ENCODE measurements around the gene ITGAD. TPM values are rescaled to one million over a fixed set of nuclear protein-coding genes. Genes with fewer than 3 reads are reported as not detected.

Gene ITGAD
- total and polyA plus RNA-seq, 2 of the 8 experiments (the other 6 are each of a cell fraction or from before 2014, with no cell fraction given) = 0.06 TPM; not detected in 1

DNA sequence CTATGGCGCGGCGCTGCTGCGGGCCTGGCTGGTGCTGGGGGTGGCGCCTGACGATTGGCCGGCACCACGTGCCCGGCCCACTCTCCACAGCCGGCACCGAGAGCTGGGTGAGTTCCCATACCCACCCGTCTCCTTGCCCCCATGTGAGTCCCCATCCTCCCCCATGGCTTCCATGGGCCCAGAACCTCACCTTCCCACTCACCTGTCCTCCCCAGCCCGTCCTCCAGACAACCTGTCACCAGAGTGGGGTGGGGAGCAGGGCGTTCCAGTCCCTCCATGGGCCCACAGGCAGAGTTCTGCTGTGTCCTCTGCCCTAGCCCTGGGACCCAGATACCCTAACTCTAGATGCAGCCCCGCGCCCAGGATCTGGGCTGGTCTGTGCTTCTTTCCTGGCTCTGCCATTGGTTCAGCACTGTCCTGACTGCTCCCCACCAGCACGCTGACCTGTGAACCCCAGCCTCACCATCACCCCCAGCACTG lies 71.7 kb downstream of the ITGAD start:
- Histone ChIP-seq H3K4ac (replicated peaks; ENCODE audit: insufficient read length, low read depth, low read length) (no peak overlapping the region), H2AK5ac (ENCODE audit: low read depth, low read length) (no peak overlapping the region), H3K23me2 (ENCODE audit: low read depth, low read length) (0 out of 2 replicates have a peak, but pooled peaks cover 3% of the 10 kb centered on the region), H4K91ac (replicated peaks; ENCODE audit: insufficient read length, low read length) (no peak overlapping the region), H3K79me1 (ENCODE audit: low read depth, low read length) (no peaks in the 10 kb centered on the region), H4K20me1 (replicated peaks in 1 of 2; ENCODE audit: control insufficient read depth in 1 of 2, insufficient read depth in 2 of 2, low read length in 2 of 2) (no peaks in the 10 kb centered on the region), H3K56ac (replicated peaks; ENCODE audit: insufficient read length, low read depth, low read length) (no peak overlapping the region), H4K5ac (ENCODE audit: insufficient read length, low read depth, low read length) (no peak overlapping the region), H3K9me3 (ENCODE audit: insufficient read depth in 2 of 2, low read depth in 1 of 2, low read length in 1 of 2) (no peaks in the 10 kb centered on the region), H3K18ac (ENCODE audit: extremely low read depth, low read length) (no peak overlapping the region), H3K79me2 (ENCODE audit: control insufficient read depth in 1 of 2, insufficient read depth in 2 of 2, low read length in 2 of 2) (no peaks in the 10 kb centered on the region), H2BK12ac (ENCODE audit: low read depth, low read length) (no peak overlapping the region), H2BK120ac (replicated peaks; ENCODE audit: low read depth, low read length) (no peak overlapping the region), H3K14ac (ENCODE audit: insufficient read length) (no peak overlapping the region), H3K23ac (ENCODE audit: insufficient read length) (no peak overlapping the region), H3K4me1 (replicated peaks in 1 of 4; ENCODE audit: control insufficient read depth in 3 of 4, insufficient read depth in 4 of 4, low read length in 3 of 4) (no peaks in the 10 kb centered on the region), H3K4me2 (ENCODE audit: insufficient read depth in 1 of 2, low read depth in 2 of 2, low read length in 2 of 2) (no peak overlapping the region), H4K8ac (ENCODE audit: extremely low read depth, insufficient read depth, low read length) (no peak overlapping the region; the same call in 1 of the 2 replicates), H3K9ac (replicated peaks in 1 of 4; ENCODE audit: extremely low read depth in 1 of 4, low read depth in 3 of 4, low read length in 3 of 4) (no peak overlapping the region), H3K27ac (ENCODE audit: low read depth, low read length) (no peak overlapping the region; the same call in 1 of the 2 replicates), H3K4me3 (ENCODE audit: extremely low read depth in 1 of 4, insufficient read depth in 2 of 4, low read depth in 3 of 4, low read length in 4 of 4) (no peak overlapping the region), H2BK20ac (ENCODE audit: low read length) (no peak overlapping the region), H3K36me3 (ENCODE audit: control insufficient read depth in 2 of 4, insufficient read depth in 4 of 4, low read length in 3 of 4) (peaks cover 0 to 13% (median 1%) of the 10 kb centered on the region in 4 experiments; a peak in 4 of 8 replicates), H2BK5ac (ENCODE audit: low read depth, low read length) (no peak overlapping the region), H3K27me3 (replicated peaks in 1 of 4; ENCODE audit: control insufficient read depth in 3 of 4, extremely low read depth in 1 of 4, insufficient read depth in 3 of 4, low read length in 3 of 4) (no peaks in the 10 kb centered on the region), H2BK15ac (ENCODE audit: low read length) (no peak overlapping the region), H2AFZ (ENCODE audit: low read length) (no peak overlapping the region)
- CTCF ChIA-PET (ENCODE audit: partially characterized antibody) = no interaction called here
- FAIRE-seq = no peak
- no peak for DNase-seq (ENCODE audit: low read depth in 1 of 2, low spot score in 2 of 2)
- POLR2A ChIA-PET (ENCODE audit: partially characterized antibody) = no interaction called here
- no peak for TF ChIP-seq BACH1 (IDR thresholded peaks at IDR 0.05; ENCODE audit: low read length)
- WGBS, 2 experiments (ENCODE audit: extremely low coverage in 1 of 2, insufficient coverage in 1 of 2, insufficient read length in 1 of 2, insufficient replicate concordance in 2 of 2, low coverage in 1 of 2, low lambda C conversion rate in 2 of 2, missing lambda C conversion rate in 1 of 2) = 89% methylated on average over 17 of the region's 17 CpGs; no CpG with 5 or more reads in 1 of the 2 experiments

Data from H1 (cell line).